HEK293 (cell line): ENCODE results near the gene SYNE3.
A peak's percentile ranks its signal among the peaks of the same experiment; 100 is the strongest.

Source experiments
- ATF2 ChIP-seq: fragments of 450-650 bp; formaldehyde crosslinking; IDR thresholded peaks from 2 replicates; pipeline ENCODE4 v1.5.1; 2016; ENCODE audit warnings: missing biosample characterization, missing genetic modification characterization, low read depth
- FEZF1 ChIP-seq: fragments of 450-650 bp; formaldehyde crosslinking; IDR thresholded peaks from 2 replicates; pipeline ENCODE4 v1.5.1; 2016; ENCODE audit warnings: missing biosample characterization, missing genetic modification characterization
- IKZF3 ChIP-seq: fragments of 450-650 bp; IDR thresholded peaks from 2 replicates; pipeline ENCODE4 v1.5.0; 2018; ENCODE audit warnings: missing biosample characterization, mild to moderate bottlenecking, missing genetic modification characterization, moderate library complexity
- OSR2 ChIP-seq: fragments of 450-650 bp; formaldehyde crosslinking; IDR thresholded peaks from 2 replicates; pipeline ENCODE4 v1.5.1; 2016; ENCODE audit warnings: missing biosample characterization, missing genetic modification characterization
- RBAK ChIP-seq: fragments of 450-650 bp; formaldehyde crosslinking; IDR thresholded peaks from 2 replicates; pipeline ENCODE4 v1.5.1; 2016; ENCODE audit warnings: missing biosample characterization, missing genetic modification characterization
- REST ChIP-seq: fragments of 450-650 bp; formaldehyde crosslinking; IDR thresholded peaks from 2 replicates; pipeline ENCODE4 v1.5.1; 2016; ENCODE audit warnings: missing biosample characterization, missing genetic modification characterization
- WT1 ChIP-seq: fragments of 450-650 bp; formaldehyde crosslinking; IDR thresholded peaks from 2 replicates; pipeline ENCODE4 v1.5.1; 2016; ENCODE audit warnings: missing biosample characterization, missing genetic modification characterization
- ZBTB10 ChIP-seq: fragments of 450-650 bp; formaldehyde crosslinking; IDR thresholded peaks from 2 replicates; pipeline ENCODE4 v1.5.1; 2016; ENCODE audit warnings: missing biosample characterization, missing genetic modification characterization
- ZNF140 ChIP-seq: fragments of 450-650 bp; formaldehyde crosslinking; IDR thresholded peaks from 2 replicates; pipeline ENCODE4 v1.5.1; 2016; ENCODE audit warnings: missing biosample characterization, missing genetic modification characterization
- ZNF211 ChIP-seq: fragments of 450-650 bp; formaldehyde crosslinking; IDR thresholded peaks from 2 replicates; pipeline ENCODE4 v1.5.1; 2016; ENCODE audit warnings: low read depth, missing biosample characterization, missing genetic modification characterization
- ZNF239 ChIP-seq: fragments of 450-650 bp; formaldehyde crosslinking; IDR thresholded peaks from 2 replicates; pipeline ENCODE4 v1.5.1; 2016; ENCODE audit warnings: missing biosample characterization, missing genetic modification characterization
- ZNF274 ChIP-seq, 2 experiments: fragments of 200-500 bp in 1 of 2; fragments of 450-650 bp in 1 of 2; sonication (Bioruptor generic) in 1 of 2; formaldehyde crosslinking in 1 of 2; IDR thresholded peaks; 2 replicates each; pipeline versions ENCODE4 v1.5.1 to v1.6.1; 2014 to 2016; ENCODE audit warnings: borderline replicate concordance in 1 of 2, inconsistent platforms in 1 of 2, low read length in 1 of 2, missing biosample characterization in 1 of 2, missing genetic modification characterization in 1 of 2
- ZNF292 ChIP-seq: fragments of 450-650 bp; formaldehyde crosslinking; IDR thresholded peaks from 2 replicates; pipeline ENCODE4 v1.5.1; 2016; ENCODE audit warnings: low read depth, missing biosample characterization, missing genetic modification characterization, borderline replicate concordance
- ZNF302 ChIP-seq: fragments of 450-650 bp; formaldehyde crosslinking; IDR thresholded peaks from 2 replicates; pipeline ENCODE4 v1.5.1; 2016; ENCODE audit warnings: missing biosample characterization, missing genetic modification characterization, low read depth
- ZNF324 ChIP-seq: fragments of 450-650 bp; formaldehyde crosslinking; IDR thresholded peaks from 2 replicates; pipeline ENCODE4 v1.5.1; 2016; ENCODE audit warnings: missing biosample characterization, missing genetic modification characterization
- ZNF335 ChIP-seq: fragments of 450-650 bp; formaldehyde crosslinking; conservative IDR thresholded peaks from 2 replicates; pipeline ENCODE4 v1.5.1; 2016; ENCODE audit warnings: missing biosample characterization, missing genetic modification characterization
- ZNF341 ChIP-seq: fragments of 450-650 bp; formaldehyde crosslinking; IDR thresholded peaks from 2 replicates; pipeline ENCODE4; 2016; ENCODE audit warnings: low read depth, missing biosample characterization, missing genetic modification characterization
- ZNF514 ChIP-seq: fragments of 450-650 bp; formaldehyde crosslinking; IDR thresholded peaks from 2 replicates; pipeline ENCODE4 v1.5.1; 2016; ENCODE audit warnings: missing biosample characterization, missing genetic modification characterization
- ZNF530 ChIP-seq: fragments of 450-650 bp; formaldehyde crosslinking; IDR thresholded peaks from 2 replicates; pipeline ENCODE4 v1.5.1; 2016; ENCODE audit warnings: low read depth, missing biosample characterization, missing genetic modification characterization
- ZNF561 ChIP-seq: fragments of 450-650 bp; IDR thresholded peaks from 2 replicates; pipeline ENCODE4 v1.5.1; 2018; ENCODE audit warnings: missing biosample characterization, missing genetic modification characterization, borderline replicate concordance
- ZNF623 ChIP-seq: fragments of 450-650 bp; formaldehyde crosslinking; IDR thresholded peaks from 2 replicates; pipeline ENCODE4 v1.5.1; 2016; ENCODE audit warnings: missing biosample characterization, missing genetic modification characterization
- ZNF664 ChIP-seq: fragments of 450-650 bp; formaldehyde crosslinking; IDR thresholded peaks from 2 replicates; pipeline ENCODE4 v1.5.1; 2016; ENCODE audit warnings: missing biosample characterization, missing genetic modification characterization
- TF ChIP-seq, protein P1 (sequence below): fragments of 450-650 bp; formaldehyde crosslinking; IDR thresholded peaks from 2 replicates; pipeline ENCODE4 v1.5.1; 2016; ENCODE audit warnings: missing biosample characterization, missing genetic modification characterization
- TF ChIP-seq, protein P2 (sequence below): fragments of 450-650 bp; formaldehyde crosslinking; IDR thresholded peaks from 2 replicates; pipeline ENCODE4 v1.5.1; 2016; ENCODE audit warnings: missing biosample characterization, missing genetic modification characterization
- TF ChIP-seq, protein P3 (sequence below): fragments of 450-650 bp; IDR thresholded peaks from 2 replicates; pipeline ENCODE4 v1.5.1; 2018; ENCODE audit warnings: missing biosample characterization, missing genetic modification characterization

SYNE3 gene

GRCh38 chr14:95523815-95524448 lies 7.5 kb upstream of the SYNE3 start (continued):
- TF ChIP-seq, protein P1, sequence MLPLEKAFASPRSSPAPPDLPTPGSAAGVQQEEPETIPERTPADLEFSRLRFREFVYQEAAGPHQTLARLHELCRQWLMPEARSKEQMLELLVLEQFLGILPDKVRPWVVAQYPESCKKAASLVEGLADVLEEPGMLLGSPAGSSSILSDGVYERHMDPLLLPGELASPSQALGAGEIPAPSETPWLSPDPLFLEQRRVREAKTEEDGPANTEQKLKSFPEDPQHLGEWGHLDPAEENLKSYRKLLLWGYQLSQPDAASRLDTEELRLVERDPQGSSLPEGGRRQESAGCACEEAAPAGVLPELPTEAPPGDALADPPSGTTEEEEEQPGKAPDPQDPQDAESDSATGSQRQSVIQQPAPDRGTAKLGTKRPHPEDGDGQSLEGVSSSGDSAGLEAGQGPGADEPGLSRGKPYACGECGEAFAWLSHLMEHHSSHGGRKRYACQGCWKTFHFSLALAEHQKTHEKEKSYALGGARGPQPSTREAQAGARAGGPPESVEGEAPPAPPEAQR (tag by site-specific recombination), result no peak
- TF ChIP-seq ZNF274 (IDR thresholded peaks at IDR 0.05; ENCODE audit: low read length) (no peak), ZNF274 (tag by site-specific recombination; IDR thresholded peaks at IDR 0.05; ENCODE audit: borderline replicate concordance) (no peak), ZNF140 (tag by site-specific recombination) (no peak), ZNF341 (tag by site-specific recombination) (peak; percentile 91), OSR2 (no peak), ZNF664 (tag by site-specific recombination) (0 out of 2 replicates have a peak, but pooled peaks have one; percentile 13), ZBTB10 (tag by site-specific recombination) (no peak), ZNF324 (tag by site-specific recombination) (0 out of 2 replicates have a peak, but pooled peaks have one; percentile 25), ATF2 (tag by site-specific recombination) (peak; percentile 27; the same call in 1 of the 2 replicates), IKZF3 (no peak), ZNF211 (tag by site-specific recombination) (no peak), FEZF1 (tag by site-specific recombination) (no peak), ZNF302 (tag by site-specific recombination) (no peak), ZNF239 (tag by site-specific recombination) (no peak), ZNF514 (tag by site-specific recombination) (no peak), ZNF561 (no peak), ZNF530 (no peak), WT1 (tag by site-specific recombination) (no peak), ZNF623 (tag by site-specific recombination) (no peak), ZNF292 (no peak), REST (tag by site-specific recombination) (no peak), RBAK (no peak), ZNF335 (no peak)
- TF ChIP-seq, protein P2, sequence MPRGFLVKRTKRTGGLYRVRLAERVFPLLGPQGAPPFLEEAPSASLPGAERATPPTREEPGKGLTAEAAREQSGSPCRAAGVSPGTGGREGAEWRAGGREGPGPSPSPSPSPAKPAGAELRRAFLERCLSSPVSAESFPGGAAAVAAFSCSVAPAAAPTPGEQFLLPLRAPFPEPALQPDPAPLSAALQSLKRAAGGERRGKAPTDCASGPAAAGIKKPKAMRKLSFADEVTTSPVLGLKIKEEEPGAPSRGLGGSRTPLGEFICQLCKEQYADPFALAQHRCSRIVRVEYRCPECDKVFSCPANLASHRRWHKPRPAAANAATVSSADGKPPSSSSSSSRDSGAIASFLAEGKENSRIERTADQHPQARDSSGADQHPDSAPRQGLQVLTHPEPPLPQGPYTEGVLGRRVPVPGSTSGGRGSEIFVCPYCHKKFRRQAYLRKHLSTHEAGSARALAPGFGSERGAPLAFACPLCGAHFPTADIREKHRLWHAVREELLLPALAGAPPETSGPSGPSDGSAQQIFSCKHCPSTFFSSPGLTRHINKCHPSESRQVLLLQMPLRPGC, result no peak
- TF ChIP-seq, protein P3, sequence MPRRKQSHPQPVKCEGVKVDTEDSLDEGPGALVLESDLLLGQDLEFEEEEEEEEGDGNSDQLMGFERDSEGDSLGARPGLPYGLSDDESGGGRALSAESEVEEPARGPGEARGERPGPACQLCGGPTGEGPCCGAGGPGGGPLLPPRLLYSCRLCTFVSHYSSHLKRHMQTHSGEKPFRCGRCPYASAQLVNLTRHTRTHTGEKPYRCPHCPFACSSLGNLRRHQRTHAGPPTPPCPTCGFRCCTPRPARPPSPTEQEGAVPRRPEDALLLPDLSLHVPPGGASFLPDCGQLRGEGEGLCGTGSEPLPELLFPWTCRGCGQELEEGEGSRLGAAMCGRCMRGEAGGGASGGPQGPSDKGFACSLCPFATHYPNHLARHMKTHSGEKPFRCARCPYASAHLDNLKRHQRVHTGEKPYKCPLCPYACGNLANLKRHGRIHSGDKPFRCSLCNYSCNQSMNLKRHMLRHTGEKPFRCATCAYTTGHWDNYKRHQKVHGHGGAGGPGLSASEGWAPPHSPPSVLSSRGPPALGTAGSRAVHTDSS (tag by site-specific recombination), result no peak
- TF ChIP-seq, all 188 proteins: peak for 9
